Pancreas (tissue), 10 donors: ENCODE data around the gene RPN1. TPM values are rescaled to one million over a fixed set of nuclear protein-coding genes. Genes with fewer than 3 reads are reported as not detected.
"Not testable (repeated sequence)": the region's sequence is repeated elsewhere in the genome, so short reads cannot be mapped to it uniquely, and the experiment has no call there.

ENCODE experiments used
- ATAC-seq, 4 donors: fragments of 200-7000 bp; cut with Tn5 transposase; one replicate each; pipeline versions ENCODE4 v1.8.0 to v1.9.1; 2020; ENCODE audit warnings: mild to moderate bottlenecking in 4 of 4, moderate library complexity in 4 of 4
- DNase-seq, 6 donors: peaks; one replicate each; pipeline ENCODE4 v3.0.0-alpha.2; 2020
- FAIRE-seq: peaks from 2 replicates; lab custom pipeline; 2012; peaks lifted over from hg19 to GRCh38; lab: Jason Lieb, UNC
- H3K27ac ChIP-seq, 4 donors: fragments of 200-600 bp; sonication (generic); 1 replicate in 3 of 4; 2 replicates in 1 of 4; pipeline versions ENCODE4 v1.5.0 to v1.8.0; 2020
- H3K27me3 ChIP-seq, 4 donors: fragments of 200-600 bp; one replicate each; pipeline ENCODE4 v1.8.0; 2021
- H3K36me3 ChIP-seq, 3 donors: fragments of 200-600 bp; sonication (generic) in 1 of 3; one replicate each; pipeline versions ENCODE4 v1.5.0 to v1.8.0; 2020 to 2021
- H3K4me1 ChIP-seq, 3 donors: fragments of 200-600 bp; one replicate each; pipeline ENCODE4 v1.8.0; 2021
- H3K4me3 ChIP-seq, 4 donors: fragments of 200-600 bp; sonication (generic) in 2 of 4; one replicate each; pipeline versions ENCODE4 v1.5.0 to v1.8.0; 2020 to 2021
- H3K9me3 ChIP-seq, 4 donors: fragments of 200-600 bp; one replicate each; pipeline ENCODE4 v1.8.0; 2021
- WGBS, 2 donors: extraction: QIAGEN DNeasy Blood & Tissue Kit; methylation state at CpG; one replicate each; pipeline ENCODE4 v1.1.7; 2013; 5-methylcytosine and 5-hydroxymethylcytosine counted together
- intact Hi-C, 3 donors: fragments of 100-400 bp; cut with DNase I; formaldehyde crosslinking; loops; one replicate each; pipeline versions ENCODE4 v1.11.1 to v1.14.2; 2022
- polyA plus RNA-seq, 2 donors: library from polyadenylated mRNA; stranded (reverse); fragments of 200-250 nt; gene quantifications; one replicate each; pipeline ENCODE4 v1.2.3, GENCODE V29; 2013
- total RNA-seq, 6 donors: library from RNA; stranded (reverse); fragmentation: NEBNext Ultra II Directional in 4 of 6; extraction: Animal tissue kit (Norgen Biotek cat#: 25700) in 4 of 6; gene quantifications; one replicate each; pipeline versions ENCODE4 v1.2.1 to v1.2.4, GENCODE V29; 2021 to 2023
- TF ChIP-seq, protein P1 (sequence below), 4 donors: fragments of 200-600 bp; sonication (generic) in 3 of 4; IDR thresholded peaks; one replicate each; pipeline versions ENCODE4 v1.5.0 to v1.8.0; 2021; ENCODE audit warnings: antibody characterized with exemption in 4 of 4
- donor health status: healthy with polysubstance abuse.
- donor health status: DM: no; HTN: no; CAD: no; lungs with moderate emphysema.
- donor health status: DM: no; HTN: no; CAD: no.
- donor health status: control.
- donor health status: control.
- donor health status: Bipolar disorder and iron deficiency.
- donor health status: DM: yes; HTN: yes; CAD: no.
- donor health status: DM: no; HTN: no; CAD: no.
- donor health status: DM: no; HTN: no; CAD: no.
- donor health status: DM: yes; HTN: yes; CAD: no.

The RPN1 gene
- total and polyA plus RNA-seq, 8 donors = 52.5 to 137 (median 84.8) TPM

DNA sequence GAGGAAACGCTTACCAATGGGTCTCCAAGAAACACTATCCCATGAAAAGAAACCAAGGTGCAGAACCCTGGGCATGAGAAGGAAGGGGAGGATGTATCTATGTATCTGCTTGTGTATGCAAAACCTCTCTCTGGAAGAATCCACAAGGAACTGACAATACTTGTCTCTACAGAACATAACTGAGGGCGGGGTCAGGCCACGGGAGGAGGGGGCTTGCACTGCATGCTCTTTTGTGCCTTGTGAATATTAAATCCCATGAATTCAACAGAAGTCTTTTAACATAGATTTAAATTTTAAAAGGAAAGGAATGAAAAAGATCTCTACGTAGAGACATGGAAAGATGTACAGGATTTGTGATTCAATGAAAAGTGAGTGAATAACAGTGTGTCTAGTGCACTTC lies 57.8 kb downstream of the RPN1 start:
- no peak for FAIRE-seq
- Histone ChIP-seq H3K4me1 (no peaks in the 10 kb centered on the region), H3K4me3 (no peak overlapping the region), H3K9me3 (no peaks in the 10 kb centered on the region), H3K27ac (no peak overlapping the region), H3K27me3 (no peaks in the 10 kb centered on the region), H3K36me3 (no peaks in the 10 kb centered on the region)
- TF ChIP-seq, protein P1, sequence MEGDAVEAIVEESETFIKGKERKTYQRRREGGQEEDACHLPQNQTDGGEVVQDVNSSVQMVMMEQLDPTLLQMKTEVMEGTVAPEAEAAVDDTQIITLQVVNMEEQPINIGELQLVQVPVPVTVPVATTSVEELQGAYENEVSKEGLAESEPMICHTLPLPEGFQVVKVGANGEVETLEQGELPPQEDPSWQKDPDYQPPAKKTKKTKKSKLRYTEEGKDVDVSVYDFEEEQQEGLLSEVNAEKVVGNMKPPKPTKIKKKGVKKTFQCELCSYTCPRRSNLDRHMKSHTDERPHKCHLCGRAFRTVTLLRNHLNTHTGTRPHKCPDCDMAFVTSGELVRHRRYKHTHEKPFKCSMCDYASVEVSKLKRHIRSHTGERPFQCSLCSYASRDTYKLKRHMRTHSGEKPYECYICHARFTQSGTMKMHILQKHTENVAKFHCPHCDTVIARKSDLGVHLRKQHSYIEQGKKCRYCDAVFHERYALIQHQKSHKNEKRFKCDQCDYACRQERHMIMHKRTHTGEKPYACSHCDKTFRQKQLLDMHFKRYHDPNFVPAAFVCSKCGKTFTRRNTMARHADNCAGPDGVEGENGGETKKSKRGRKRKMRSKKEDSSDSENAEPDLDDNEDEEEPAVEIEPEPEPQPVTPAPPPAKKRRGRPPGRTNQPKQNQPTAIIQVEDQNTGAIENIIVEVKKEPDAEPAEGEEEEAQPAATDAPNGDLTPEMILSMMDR (IDR thresholded peaks at IDR 0.05) = no peak
- no peak for DNase-seq
- WGBS, 2 donors = 83 to 84% methylated on average over 4 of the region's 4 CpGs
- intact Hi-C loops = no loop called here
- ATAC-seq = no peak

- no peaks in the 10 kb centered on the region for H3K27me3 ChIP-seq
- H3K9me3 ChIP-seq = no peaks in the 10 kb centered on the region
- TF ChIP-seq, protein P1 (IDR thresholded peaks at IDR 0.05) = no peak
- WGBS, 2 donors = 56 to 80% methylated on average over 5 of the region's 5 CpGs
- H3K4me1 ChIP-seq = no peaks in the 10 kb centered on the region
- intact Hi-C loops = no loop called here
- H3K36me3 ChIP-seq = no peaks in the 10 kb centered on the region
- no peak overlapping the region for H3K27ac ChIP-seq
- DNase-seq (no peak), ATAC-seq (no peak), FAIRE-seq (no peak)
- H3K4me3 ChIP-seq = no peak overlapping the region
These were observed 58.7 kb downstream of the RPN1 start for GRCh38 chr3:128591738-128592426.

DNA sequence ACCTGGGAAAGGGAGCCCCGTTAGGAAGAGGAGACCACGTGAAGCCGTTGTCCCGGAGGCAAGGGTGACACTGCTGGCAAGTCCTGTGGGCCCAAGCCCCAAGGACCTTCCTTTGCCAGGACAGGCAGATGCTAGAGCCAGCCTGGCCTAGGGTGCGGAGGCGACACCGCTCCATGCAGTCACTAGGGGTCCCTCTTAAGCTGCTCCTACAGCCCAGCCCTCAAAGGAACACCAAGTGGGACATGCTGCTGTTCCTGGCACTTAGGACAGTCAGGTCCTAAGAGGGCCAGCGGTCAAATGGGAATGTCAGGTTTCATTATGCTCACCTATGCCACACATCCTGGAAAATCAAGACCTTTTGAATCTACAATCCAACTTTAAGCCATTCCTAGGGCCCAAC lies 59.7 kb downstream of the RPN1 start:
- Histone ChIP-seq H3K4me3 (no peak overlapping the region), H3K4me1 (no peaks in the 10 kb centered on the region), H3K9me3 (no peaks in the 10 kb centered on the region), H3K36me3 (no peaks in the 10 kb centered on the region), H3K27me3 (no peaks in the 10 kb centered on the region), H3K27ac (no peak overlapping the region)
- FAIRE-seq (no peak), DNase-seq (no peak), ATAC-seq (peak in 1 of 4 donors; percentile 25)
- WGBS, 2 donors = 80 to 83% methylated on average over 8 of the region's 8 CpGs
- intact Hi-C loops = no loop called here
- TF ChIP-seq, protein P1 (IDR thresholded peaks at IDR 0.05) = no peak

DNA sequence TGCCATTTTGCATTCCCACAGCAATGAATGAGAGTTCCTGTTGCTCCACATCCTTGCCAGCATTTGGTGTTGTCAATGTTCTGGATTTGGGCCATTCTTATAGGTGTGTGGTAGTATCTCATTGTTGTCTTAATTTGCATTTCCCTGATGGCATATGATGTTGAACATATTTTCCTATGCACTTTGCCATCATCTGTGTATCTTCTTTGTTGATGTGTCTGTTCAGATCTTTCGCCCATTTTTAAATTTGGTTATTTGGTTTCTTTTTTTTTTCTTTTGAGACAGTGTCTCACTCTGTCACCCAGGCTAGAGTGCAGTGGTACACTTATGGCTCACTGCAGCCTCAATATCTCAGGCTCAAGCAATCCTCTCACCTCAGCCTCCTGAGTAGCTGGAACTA lies 60.6 kb downstream of the RPN1 start:
- not testable (repeated sequence) for FAIRE-seq, ATAC-seq, H3K4me1 ChIP-seq, H3K27me3 ChIP-seq, H3K36me3 ChIP-seq, DNase-seq, H3K4me3 ChIP-seq, H3K27ac ChIP-seq, H3K9me3 ChIP-seq
- WGBS, 2 donors = 0 to 52% methylated on average over 1 of the region's 1 CpG
- intact Hi-C loops = loop anchor here in 2 of 3 donors (10.0 kb wide), 2 partner anchors 165 to 495 kb away; no protein-coding TSS in a partner anchor

GRCh38 chr3:128588147-128588546 lies 62.5 kb downstream of the RPN1 start:
- WGBS, 2 donors = 71 to 76% methylated on average over 10 of the region's 10 CpGs
- intact Hi-C loops = loop anchor here in 2 of 3 donors (10.0 kb wide), 2 partner anchors 163 to 493 kb away; no protein-coding TSS in a partner anchor
- Histone ChIP-seq H3K27ac (no peak overlapping the region), H3K36me3 (no peaks in the 10 kb centered on the region), H3K4me3 (no peak overlapping the region), H3K27me3 (no peaks in the 10 kb centered on the region), H3K9me3 (no peaks in the 10 kb centered on the region), H3K4me1 (no peaks in the 10 kb centered on the region)
- TF ChIP-seq, protein P1 (IDR thresholded peaks at IDR 0.05) = no peak
- ATAC-seq (no peak), DNase-seq (no peak), FAIRE-seq (no peak)
